ENCODE measurements around the gene SLC46A3.

The SLC46A3 gene

DNA sequence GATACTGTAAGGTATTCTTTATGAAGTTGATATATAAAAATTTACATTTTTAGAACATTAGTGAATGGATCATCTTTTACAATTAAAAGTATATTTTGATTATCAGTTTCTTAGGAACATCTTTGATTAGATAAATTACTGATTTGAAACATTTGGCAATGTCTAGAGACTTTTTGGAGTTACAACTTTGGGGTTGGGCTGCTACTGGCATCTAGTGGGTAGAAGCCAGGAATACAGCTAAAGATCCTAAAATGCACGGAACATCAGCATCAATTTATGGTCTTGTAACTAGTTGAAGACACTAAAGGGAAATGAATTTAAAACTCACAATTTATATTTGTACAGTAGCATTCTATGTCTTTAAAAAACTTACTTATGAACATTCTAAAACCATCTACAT lies 40.0 kb downstream of the SLC46A3 start:
- DNase-seq, result no peak

DNA sequence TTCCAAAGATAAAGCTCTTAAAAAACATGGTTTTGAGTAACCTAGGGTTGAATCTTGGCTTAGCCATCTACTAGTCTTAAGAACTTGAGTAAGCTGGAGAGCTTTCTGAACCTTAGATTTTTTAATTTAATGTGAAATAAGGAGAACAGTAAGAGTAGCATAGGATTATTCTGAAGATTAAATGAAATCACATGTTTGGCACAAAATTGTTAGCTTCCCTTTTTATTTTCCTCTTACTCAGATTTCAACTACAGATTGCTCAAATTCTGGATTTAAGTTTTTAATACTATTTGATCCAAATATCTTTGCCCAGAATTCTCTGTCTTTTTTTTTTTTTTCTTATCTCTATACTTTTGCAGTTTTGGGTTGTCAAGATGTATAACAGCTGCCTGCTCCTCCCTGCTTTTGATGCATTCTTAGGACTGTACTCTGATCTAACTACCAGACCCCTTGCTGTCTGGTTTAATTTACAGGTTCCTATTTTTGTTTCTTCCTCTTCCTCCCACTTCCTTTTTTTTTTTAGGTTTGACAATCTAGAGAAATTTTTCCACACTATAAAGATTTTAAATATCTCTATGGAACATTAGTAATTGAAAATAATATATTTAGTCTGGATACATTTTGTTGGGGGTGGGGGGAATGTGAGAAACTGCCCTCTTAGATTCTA lies 47.5 kb downstream of the SLC46A3 start:
- DNase-seq, result no peak

DNA sequence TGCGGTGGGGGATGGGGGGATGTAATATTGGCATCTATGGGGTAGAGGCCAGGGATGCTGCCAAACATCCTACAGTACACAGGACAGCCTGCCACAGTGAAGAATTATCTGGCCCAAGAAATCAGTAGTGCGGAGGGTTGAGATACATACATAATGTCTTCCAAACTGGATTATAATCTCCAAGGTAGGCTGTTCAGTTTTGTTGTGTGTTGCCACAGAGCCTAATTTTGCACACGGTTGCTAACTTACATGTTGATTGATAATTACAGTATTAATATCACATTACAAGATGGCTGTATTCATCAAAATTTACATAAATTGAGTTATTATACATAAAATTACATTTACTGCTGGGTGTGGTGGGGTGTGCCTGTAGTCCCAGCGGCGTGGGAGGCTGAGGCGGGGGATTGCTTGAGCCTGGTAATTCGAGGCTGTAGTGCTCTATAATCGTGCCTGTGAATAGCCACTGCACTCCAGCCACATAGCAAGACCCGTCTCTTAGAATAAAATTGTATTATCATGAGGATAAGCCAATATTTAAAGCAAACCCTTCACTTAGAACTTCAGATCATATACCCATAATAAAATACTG lies 51.8 kb downstream of the SLC46A3 start:
- no peak for DNase-seq

GRCh38 chr13:28659621-28659970 lies 59.2 kb downstream of the SLC46A3 start:
- no peak for DNase-seq

DNA sequence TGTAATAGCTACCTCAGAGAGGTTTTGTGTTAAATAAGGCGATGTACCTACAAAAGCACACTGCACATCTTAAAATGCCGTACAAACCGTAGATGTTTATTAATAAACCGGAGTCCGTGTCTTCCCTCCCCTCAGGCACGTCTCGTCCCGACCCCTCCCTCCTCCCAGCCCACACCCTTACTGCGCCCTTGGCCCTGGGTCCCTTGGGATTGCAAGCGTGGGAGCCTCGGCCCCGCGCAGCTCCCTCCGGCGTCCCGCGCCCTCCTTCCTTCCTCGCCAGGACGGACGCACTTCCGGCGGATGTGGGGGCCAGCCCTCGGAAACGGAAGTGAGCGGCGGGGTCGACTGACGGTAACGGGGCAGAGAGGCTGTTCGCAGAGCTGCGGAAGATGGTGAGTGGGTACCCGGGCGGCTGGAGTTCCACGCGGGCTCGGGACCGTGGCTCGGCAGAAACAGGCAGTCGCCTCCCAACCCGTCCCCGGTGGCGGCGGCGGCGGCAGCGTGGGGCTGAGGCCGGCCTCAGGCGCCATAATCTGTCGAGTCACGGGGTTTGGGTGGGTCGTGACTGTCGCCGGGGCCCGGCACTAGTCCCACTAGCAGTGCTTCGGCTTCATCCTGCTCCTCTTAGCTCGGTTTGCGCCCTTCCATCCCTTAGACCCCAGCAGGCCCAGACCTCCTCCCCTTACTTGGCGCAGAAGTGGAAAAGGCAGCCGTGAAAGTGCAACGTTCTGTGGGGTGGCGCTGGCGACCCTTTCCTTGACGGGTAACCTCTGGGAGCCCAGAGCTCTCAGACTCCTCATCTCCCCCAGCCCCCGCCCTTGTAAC lies 59.8 kb downstream of the SLC46A3 start, which contains the start of gene POMP:
TSS of gene POMP (plus strand) at position 335 of the 825 bp plus-strand sequence. CDS start at position 390, 55 bp downstream.
- peak; percentile 89 for DNase-seq

- peak; percentile 63 for DNase-seq
Observed at GRCh38 chr13:28658539-28658795, 60.3 kb downstream of the SLC46A3 start.

DNA sequence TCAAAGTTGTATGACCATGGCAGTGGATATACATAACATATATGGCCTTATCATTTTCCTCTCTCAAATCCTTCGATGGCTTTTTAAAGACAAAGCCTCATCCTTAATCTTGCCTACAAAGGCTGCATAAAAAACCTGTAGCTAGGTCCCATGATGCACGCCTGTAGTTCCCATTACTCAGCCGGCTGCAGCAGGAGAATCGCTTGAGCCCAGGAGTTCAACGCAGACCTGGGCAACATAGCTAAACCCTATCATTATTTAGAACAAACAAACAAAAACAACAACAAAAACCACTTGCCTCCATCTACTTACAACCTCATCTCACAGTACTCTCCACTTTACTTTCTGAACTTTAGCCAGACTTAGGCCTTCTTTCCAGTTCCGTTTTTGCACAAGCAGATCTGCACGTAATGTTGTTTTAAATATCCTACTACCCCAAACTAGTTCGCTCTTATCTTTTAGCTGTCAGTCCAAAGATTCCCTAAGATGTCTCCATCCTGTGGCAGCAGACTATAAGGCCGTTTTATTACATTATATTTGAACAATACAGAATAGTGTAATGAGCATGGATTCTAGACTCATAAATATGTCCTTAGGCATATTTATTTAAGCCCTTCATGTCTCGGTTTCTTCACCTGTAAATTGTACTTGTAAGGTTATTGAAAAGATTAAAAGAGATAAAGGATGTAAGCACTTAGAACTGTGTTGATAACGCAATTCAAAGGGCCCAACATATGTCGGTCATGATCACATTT lies 60.8 kb downstream of the SLC46A3 start:
- DNase-seq, result no peak

DNA sequence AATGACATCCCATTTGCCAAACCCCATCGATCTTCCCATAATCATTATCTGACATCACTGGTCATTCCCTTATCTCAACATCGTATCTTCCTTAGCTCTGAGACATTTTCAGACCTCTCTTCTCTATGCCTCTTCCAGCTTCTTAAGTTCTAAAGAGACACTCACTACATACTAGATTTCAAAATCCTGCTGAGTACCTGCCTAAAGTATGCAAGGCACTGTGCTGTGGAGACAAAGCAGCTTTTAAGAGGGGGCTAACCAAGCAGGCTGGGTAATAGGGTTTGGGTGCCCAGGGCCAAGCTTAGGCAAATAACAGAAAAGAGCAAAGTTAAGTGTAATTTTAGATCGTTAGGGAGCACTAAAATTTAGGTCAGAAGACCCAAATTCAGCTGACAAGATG lies 63.2 kb downstream of the SLC46A3 start:
- no peak for DNase-seq

- DNase-seq, result no peak
Observed at GRCh38 chr13:28654276-28654675, 64.5 kb downstream of the SLC46A3 start.

DNA sequence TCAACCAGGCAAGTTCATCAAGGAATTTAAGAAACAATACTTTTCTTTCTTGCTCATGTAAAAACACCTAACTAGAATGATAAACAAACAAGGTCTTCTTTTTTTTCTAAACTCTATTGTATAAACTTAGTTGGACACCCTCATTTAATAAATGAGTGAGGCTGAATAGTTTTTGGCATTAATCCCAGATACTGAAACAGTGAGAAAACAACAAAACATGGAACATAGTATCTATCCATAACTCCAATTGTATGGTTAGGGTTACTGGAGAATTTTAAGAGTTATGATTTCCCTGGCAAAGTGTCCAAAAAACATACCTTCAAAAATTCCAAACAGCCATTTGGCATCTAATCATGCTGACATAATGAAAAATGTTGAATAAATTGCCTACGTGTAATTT lies 65.7 kb downstream of the SLC46A3 start:
- DNase-seq, result no peak

GRCh38 chr13:28651810-28652401 lies 66.9 kb downstream of the SLC46A3 start:
- DNase-seq, result no peak

GRCh38 chr13:28650284-28650683 lies 68.5 kb downstream of the SLC46A3 start:
- no peak for DNase-seq

All from NCI-H748 treated with DMSO at 0.1 percent for 48 hours (cell line).